IPS-20b (cell line): ENCODE results near the gene HPS5.
"Not testable (repeated sequence)": the region's sequence is repeated elsewhere in the genome, so short reads cannot be mapped to it uniquely, and the experiment has no call there.

Source experiments
- H3K27ac ChIP-seq: one replicate; pipeline ENCODE4 v1.5.1; 2013; ENCODE audit warnings: low read length
- H3K27me3 ChIP-seq: 2 replicates; pipeline ENCODE4 v1.6.1; 2013; ENCODE audit warnings: mild to moderate bottlenecking, low read length, inconsistent platforms; ENCODE audit not compliant: insufficient read depth
- H3K36me3 ChIP-seq: 2 replicates; pipeline ENCODE4 v1.6.1; 2013; ENCODE audit warnings: low read depth, mild to moderate bottlenecking, inconsistent platforms, low read length, moderate library complexity; ENCODE audit not compliant: insufficient read depth
- H3K4me1 ChIP-seq: 2 replicates; pipeline ENCODE4 v1.6.1; 2013; ENCODE audit warnings: mild to moderate bottlenecking, control low read depth, inconsistent platforms, low read length, moderate library complexity; ENCODE audit not compliant: insufficient read depth
- H3K4me3 ChIP-seq: 2 replicates; pipeline ENCODE4 v1.5.1; 2013; ENCODE audit warnings: mild to moderate bottlenecking, low read length, inconsistent platforms
- H3K9ac ChIP-seq: 2 replicates; pipeline ENCODE4 v1.6.1; 2013; ENCODE audit warnings: low read depth, mild to moderate bottlenecking, inconsistent platforms, low read length, moderate library complexity
- H3K9me3 ChIP-seq: 2 replicates; pipeline ENCODE4 v1.6.1; 2013; ENCODE audit warnings: mild to moderate bottlenecking, low read depth, low read length, inconsistent platforms; ENCODE audit not compliant: insufficient read depth

The HPS5 gene

GRCh38 chr11:18294862-18295261 is 27.1 kb downstream of the HPS5 start:
- no peaks in the 10 kb centered on the region for H3K27me3 ChIP-seq
- peaks cover 92% of the 10 kb centered on the region for H3K36me3 ChIP-seq
- no peak overlapping the region for H3K4me3 ChIP-seq
- H3K27ac ChIP-seq: no peak overlapping the region
- no peaks in the 10 kb centered on the region for H3K9me3 ChIP-seq
- H3K9ac ChIP-seq: no peak overlapping the region
- H3K4me1 ChIP-seq: no peaks in the 10 kb centered on the region

- Histone ChIP-seq H3K36me3 (peaks cover 94% of the 10 kb centered on the region), H3K9me3 (no peaks in the 10 kb centered on the region), H3K9ac (no peak overlapping the region), H3K27me3 (no peaks in the 10 kb centered on the region), H3K4me1 (no peaks in the 10 kb centered on the region), H3K4me3 (no peak overlapping the region), H3K27ac (no peak overlapping the region)
Measured at GRCh38 chr11:18288911-18289310, 33.0 kb downstream of the HPS5 start.

DNA sequence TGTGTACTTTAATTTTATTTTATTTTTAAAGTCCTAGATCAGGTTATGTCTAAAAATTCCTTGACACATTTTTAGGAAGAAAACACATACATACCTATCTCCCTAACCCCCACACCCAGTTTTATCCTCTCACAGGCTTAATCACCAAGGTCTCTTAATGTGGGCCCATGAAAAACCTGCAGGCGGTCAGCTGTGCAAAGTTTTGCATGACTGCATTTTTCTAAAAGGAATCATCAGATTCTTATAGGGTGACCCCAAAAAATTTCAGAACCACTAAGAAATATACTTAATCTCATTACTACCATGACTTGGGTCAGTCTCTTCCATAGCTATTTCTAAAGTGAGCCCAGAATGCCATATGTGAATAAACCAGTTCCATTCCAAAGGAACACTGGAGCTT is 36.1 kb downstream of the HPS5 start:
- Histone ChIP-seq H3K9ac (no peak overlapping the region), H3K4me3 (no peak overlapping the region), H3K4me1 (no peaks in the 10 kb centered on the region), H3K36me3 (peaks cover 95% of the 10 kb centered on the region), H3K9me3 (no peaks in the 10 kb centered on the region), H3K27ac (no peak overlapping the region), H3K27me3 (no peaks in the 10 kb centered on the region)

GRCh38 chr11:18282626-18283025 is 39.3 kb downstream of the HPS5 start:
- H3K9ac ChIP-seq: no peak overlapping the region
- H3K27me3 ChIP-seq: no peaks in the 10 kb centered on the region
- peaks cover 92% of the 10 kb centered on the region for H3K36me3 ChIP-seq
- no peaks in the 10 kb centered on the region for H3K4me1 ChIP-seq
- no peak overlapping the region for H3K4me3 ChIP-seq
- no peak overlapping the region for H3K27ac ChIP-seq
- H3K9me3 ChIP-seq: no peaks in the 10 kb centered on the region

DNA sequence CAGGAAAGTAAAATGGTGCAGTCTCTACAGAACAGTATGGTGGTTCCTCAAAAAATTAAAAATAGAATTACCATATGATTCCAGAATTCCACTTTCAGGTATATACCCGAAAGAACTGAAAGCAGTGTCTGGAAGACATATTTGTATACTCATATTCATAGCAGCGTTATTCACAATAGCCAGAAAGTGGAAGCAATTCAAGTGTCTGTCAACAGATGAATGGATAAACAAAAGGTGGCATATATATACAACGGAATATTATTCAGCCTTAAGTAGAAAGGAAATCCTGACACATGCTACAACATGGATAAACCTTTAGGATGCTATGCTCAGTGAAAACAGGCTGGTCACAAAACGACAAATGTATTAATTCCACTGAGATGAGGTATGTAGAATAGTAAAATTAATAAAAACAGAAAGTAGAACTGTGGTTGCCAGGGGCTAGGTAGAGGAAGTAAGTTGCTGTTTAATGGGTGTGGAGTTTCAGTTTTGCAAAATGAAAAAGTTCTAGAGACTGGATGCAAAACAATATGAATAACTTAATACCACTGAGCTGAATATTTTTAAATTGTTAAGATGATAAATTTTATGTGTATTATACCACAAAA is 41.4 kb downstream of the HPS5 start:
- H3K36me3 ChIP-seq: peaks cover 71% of the 10 kb centered on the region
- no peak overlapping the region for H3K4me3 ChIP-seq
- H3K4me1 ChIP-seq: no peaks in the 10 kb centered on the region
- no peaks in the 10 kb centered on the region for H3K27me3 ChIP-seq
- no peaks in the 10 kb centered on the region for H3K9me3 ChIP-seq
- H3K9ac ChIP-seq: no peak overlapping the region
- H3K27ac ChIP-seq: no peak overlapping the region

DNA sequence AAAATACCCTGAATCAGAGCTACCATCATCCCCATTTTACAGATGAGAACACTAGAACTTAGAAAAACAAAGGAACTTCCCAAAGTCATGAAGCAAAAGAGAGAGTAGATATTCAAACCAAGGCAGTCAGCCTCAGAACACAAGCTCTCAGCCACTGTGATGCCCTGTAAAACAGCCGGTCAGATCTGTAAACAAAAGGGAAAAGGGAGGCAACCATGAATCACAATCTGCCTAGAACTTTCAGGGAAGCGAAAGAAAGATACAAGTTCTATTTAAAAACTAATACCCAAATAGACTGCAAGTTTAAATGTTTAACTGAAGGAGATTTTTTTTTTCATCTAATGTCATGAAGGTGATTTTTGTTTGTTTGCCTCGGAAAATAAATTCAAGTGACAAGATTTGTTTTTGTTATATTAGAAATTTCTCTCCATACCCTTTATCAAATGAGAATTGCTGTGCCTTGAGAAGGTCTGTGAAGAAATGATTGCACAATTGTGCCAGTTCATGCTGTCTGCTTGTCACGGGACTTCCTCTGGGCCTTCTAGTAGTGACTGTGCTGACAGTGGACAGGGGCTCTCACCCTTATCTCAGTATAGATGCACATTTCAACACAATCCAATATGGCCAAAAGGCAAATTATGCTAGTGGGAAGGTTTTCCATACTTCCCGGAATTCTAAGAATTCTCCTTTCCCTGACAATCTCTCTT is 44.2 kb downstream of the HPS5 start:
- Histone ChIP-seq H3K27me3 (no peaks in the 10 kb centered on the region), H3K4me1 (no peaks in the 10 kb centered on the region), H3K9ac (no peak overlapping the region), H3K4me3 (no peak overlapping the region), H3K9me3 (no peaks in the 10 kb centered on the region), H3K27ac (no peak overlapping the region), H3K36me3 (peaks cover 43% of the 10 kb centered on the region)

GRCh38 chr11:18271206-18271605 is 50.7 kb downstream of the HPS5 start:
- no peak overlapping the region for H3K27ac ChIP-seq
- H3K4me3 ChIP-seq: no peak overlapping the region
- no peak overlapping the region for H3K9ac ChIP-seq
- no peaks in the 10 kb centered on the region for H3K4me1 ChIP-seq
- no peaks in the 10 kb centered on the region for H3K36me3 ChIP-seq
- no peaks in the 10 kb centered on the region for H3K9me3 ChIP-seq
- H3K27me3 ChIP-seq: no peaks in the 10 kb centered on the region

DNA sequence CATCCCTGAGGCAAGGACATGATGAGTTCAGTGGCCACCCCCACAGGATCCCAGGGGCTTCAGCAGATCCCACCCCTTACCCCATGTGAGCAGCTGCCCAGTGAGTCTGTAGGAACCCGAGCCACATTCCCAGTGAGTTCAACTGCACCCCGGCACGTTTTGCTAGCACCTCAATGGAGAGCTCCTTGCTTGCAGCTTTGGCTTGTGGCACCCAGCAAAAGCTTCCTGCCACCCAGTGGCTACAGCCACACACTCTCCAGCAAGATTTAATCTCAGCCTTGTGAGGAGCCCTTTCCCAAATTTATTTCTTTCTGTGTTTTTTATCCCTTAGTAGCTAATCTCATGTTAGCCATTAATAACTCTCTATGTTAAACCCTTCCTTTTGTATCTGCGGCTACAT is 51.8 kb downstream of the HPS5 start:
- no peak overlapping the region for H3K27ac ChIP-seq
- H3K9me3 ChIP-seq: no peaks in the 10 kb centered on the region
- H3K4me1 ChIP-seq: no peaks in the 10 kb centered on the region
- no peaks in the 10 kb centered on the region for H3K27me3 ChIP-seq
- H3K4me3 ChIP-seq: no peak overlapping the region
- H3K9ac ChIP-seq: peak overlapping the region; percentile 15; the same call in 1 of the 2 replicates
- H3K36me3 ChIP-seq: no peaks in the 10 kb centered on the region

DNA sequence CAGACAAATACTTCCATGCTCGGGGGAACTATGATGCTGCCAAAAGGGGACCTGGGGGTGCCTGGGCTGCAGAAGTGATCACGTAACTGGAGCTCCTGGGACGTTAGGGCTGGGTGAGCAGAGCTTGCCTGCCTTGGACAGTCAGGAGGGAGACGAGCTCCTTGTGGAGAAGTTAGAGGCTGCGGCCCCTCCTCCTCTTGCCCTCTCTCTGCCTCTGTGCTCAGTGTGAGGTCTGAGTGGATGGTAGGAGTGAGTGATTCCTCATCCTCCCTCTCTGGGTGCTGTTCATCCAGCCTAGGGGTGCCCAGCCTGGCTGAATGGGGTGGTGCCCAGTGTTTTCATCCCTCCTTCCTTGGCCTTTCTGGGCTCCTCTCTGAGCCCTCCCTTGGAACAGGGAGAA is 52.7 kb downstream of the HPS5 start:
- not testable (repeated sequence) for H3K4me3 ChIP-seq, H3K9ac ChIP-seq, H3K36me3 ChIP-seq, H3K4me1 ChIP-seq, H3K27ac ChIP-seq, H3K9me3 ChIP-seq, H3K27me3 ChIP-seq

- H3K36me3 ChIP-seq, H3K9ac ChIP-seq, H3K4me1 ChIP-seq, H3K4me3 ChIP-seq, H3K27ac ChIP-seq, H3K27me3 ChIP-seq, H3K9me3 ChIP-seq: not testable (repeated sequence)
Measured at GRCh38 chr11:18267335-18268133, 54.4 kb downstream of the HPS5 start.

- no peak within 1 kb of the TSS for H3K27ac ChIP-seq
- H3K27me3 ChIP-seq: no peaks in the 10 kb centered on the region
- no peaks in the 10 kb centered on the region for H3K9me3 ChIP-seq
- H3K4me3 ChIP-seq: no peak within 1 kb of the TSS
- no peaks in the 10 kb centered on the region for H3K36me3 ChIP-seq
- H3K4me1 ChIP-seq: 0 out of 2 replicates have a peak, but pooled peaks cover 2% of the 10 kb centered on the region
- no peak within 1 kb of the TSS for H3K9ac ChIP-seq
Measured at GRCh38 chr11:18265949-18266348, 56.0 kb downstream of the HPS5 start, which contains the start of gene SAA1. TSS of gene SAA1 (plus strand) at chr11:18266264. CDS start at chr11:18266888, 624 bp downstream.
